Progenitor cell of endocrine pancreas (in vitro differentiated cells): ENCODE measurements around the gene SCN3B. TPM values are rescaled to one million over a fixed set of nuclear protein-coding genes. Genes with fewer than 3 reads are reported as not detected.

ENCODE experiments used
- DNase-seq: peaks from one replicate; pipeline ENCODE4 v3.0.0; 2021; ENCODE audit warnings: low spot score; ENCODE audit not compliant: unreplicated experiment
- H3K27ac Mint-ChIP-seq: 2 replicates; pipeline ENCODE4 v1.8.0; 2021; ENCODE audit warnings: mild to moderate bottlenecking, moderate library complexity, mixed read lengths
- H3K27me3 Mint-ChIP-seq: 2 replicates; pipeline ENCODE4 v1.8.0; 2021; ENCODE audit warnings: mixed read lengths
- H3K36me3 Mint-ChIP-seq: 2 replicates; pipeline ENCODE4 v1.8.0; 2022; ENCODE audit warnings: mixed read lengths; ENCODE audit not compliant: insufficient read depth
- H3K4me1 Mint-ChIP-seq: 2 replicates; pipeline ENCODE4 v1.8.0; 2021; ENCODE audit warnings: low read depth, mixed read lengths
- H3K4me3 Mint-ChIP-seq: 2 replicates; pipeline ENCODE4 v1.8.0; 2021; ENCODE audit warnings: low read depth, mild to moderate bottlenecking, moderate library complexity, mixed read lengths
- H3K9me3 Mint-ChIP-seq: 2 replicates; pipeline ENCODE4 v1.8.0; 2021; ENCODE audit warnings: low read depth, mixed read lengths
- CTCF ChIP-seq: fragments of 200-600 bp; sonication (generic); IDR thresholded peaks from one replicate; pipeline ENCODE4 v1.5.0; 2021; ENCODE audit warnings: antibody characterized with exemption, mild to moderate bottlenecking; ENCODE audit not compliant: unreplicated experiment
- total RNA-seq: library from RNA; stranded (reverse); gene quantifications from 2 replicates; pipeline ENCODE4 v1.2.1, GENCODE V29; 2021

Gene SCN3B
- total RNA-seq, 1 donor from 2014 or later, result 4.0 TPM

DNA sequence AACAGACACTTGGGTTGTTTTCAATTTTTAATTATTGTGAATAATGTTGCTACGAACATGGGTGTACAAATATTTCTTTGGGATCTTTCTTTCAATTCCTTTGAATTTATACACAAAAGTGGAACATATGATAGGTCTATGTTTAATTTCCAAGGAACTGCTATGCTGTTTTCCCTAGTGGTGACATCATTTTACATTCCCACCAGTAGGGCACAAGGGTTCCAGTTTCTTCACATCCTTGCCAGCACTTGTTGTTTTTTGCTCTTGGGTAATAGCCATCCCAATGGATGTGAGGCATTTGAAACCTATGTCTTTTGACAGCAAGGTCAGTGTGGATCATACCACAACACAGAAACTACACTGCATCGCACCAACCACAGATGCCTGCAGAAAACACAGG is 41.8 kb upstream of the SCN3B start:
- DNase-seq, result no peak
- no peak for TF ChIP-seq CTCF
- Mint-ChIP-seq H3K4me3 (no peak overlapping the region), H3K27me3 (peaks cover 3% of the 10 kb centered on the region), H3K4me1 (peaks cover 42% of the 10 kb centered on the region), H3K27ac (no peak overlapping the region), H3K9me3 (peaks cover 6% of the 10 kb centered on the region), H3K36me3 (no peaks in the 10 kb centered on the region)

DNA sequence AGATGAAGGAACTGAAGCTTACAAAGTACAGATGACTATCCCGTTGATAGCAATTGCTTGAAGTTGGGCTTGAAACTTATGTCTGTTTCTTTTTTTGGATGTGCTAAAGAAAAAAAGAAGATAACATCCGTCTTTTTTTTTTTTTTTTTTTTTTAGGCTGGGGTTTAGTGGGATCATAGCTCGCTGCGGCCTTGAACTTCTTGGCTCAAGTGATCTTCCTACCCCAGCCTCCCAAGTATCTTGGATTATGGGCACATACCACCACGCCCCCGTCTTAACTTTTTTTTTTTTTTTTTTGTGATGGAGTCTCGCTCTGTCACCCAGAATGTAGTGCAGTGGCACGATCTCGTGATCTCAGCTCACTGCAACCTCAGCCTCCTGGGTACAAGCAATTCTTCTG is 40.8 kb upstream of the SCN3B start:
- Mint-ChIP-seq H3K36me3 (no peaks in the 10 kb centered on the region), H3K9me3 (peaks cover 6% of the 10 kb centered on the region), H3K4me3 (no peak overlapping the region), H3K4me1 (peaks cover 42% of the 10 kb centered on the region), H3K27ac (no peak overlapping the region), H3K27me3 (peaks cover 10% of the 10 kb centered on the region)
- no peak for TF ChIP-seq CTCF
- no peak for DNase-seq

GRCh38 chr11:123694551-123694950 is 40.1 kb upstream of the SCN3B start:
- DNase-seq, result no peak
- Mint-ChIP-seq H3K27ac (no peak overlapping the region), H3K27me3 (peaks cover 14% of the 10 kb centered on the region), H3K4me1 (peaks cover 42% of the 10 kb centered on the region), H3K4me3 (no peak overlapping the region), H3K9me3 (no peaks in the 10 kb centered on the region), H3K36me3 (no peaks in the 10 kb centered on the region)
- no peak for TF ChIP-seq CTCF

- TF ChIP-seq CTCF, result no peak
- no peak for DNase-seq
- Mint-ChIP-seq H3K4me1 (peaks cover 30% of the 10 kb centered on the region), H3K9me3 (no peaks in the 10 kb centered on the region), H3K27me3 (peaks cover 14% of the 10 kb centered on the region), H3K27ac (no peak overlapping the region), H3K4me3 (peak overlapping the region; percentile 25), H3K36me3 (no peaks in the 10 kb centered on the region)
Observed at GRCh38 chr11:123692961-123693360, 38.5 kb upstream of the SCN3B start.

DNA sequence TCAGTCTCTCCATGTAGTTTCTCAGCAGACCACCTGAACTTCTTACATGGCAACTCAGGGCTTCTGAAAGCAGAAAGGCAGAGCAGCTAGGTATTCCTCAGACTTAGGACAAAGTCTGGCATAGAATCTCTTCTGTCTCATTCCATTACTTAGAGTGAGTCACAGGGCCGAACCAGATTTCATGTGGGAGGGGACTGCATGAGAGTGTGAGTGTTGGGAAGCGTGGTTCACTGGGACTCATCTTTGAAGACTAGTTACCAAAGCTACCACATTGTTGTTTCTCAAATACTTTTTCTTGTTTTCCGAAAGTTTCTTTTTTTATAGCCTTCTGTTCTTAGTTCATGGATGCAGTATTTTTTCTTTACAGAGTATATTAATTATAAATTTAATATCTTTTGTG is 36.1 kb upstream of the SCN3B start:
- H3K27ac Mint-ChIP-seq, result no peak overlapping the region
- DNase-seq, result no peak

More for the DNA sequence above, 36.1 kb upstream of the SCN3B start:
- Mint-ChIP-seq H3K9me3 (no peaks in the 10 kb centered on the region), H3K4me3 (no peak overlapping the region), H3K4me1 (peaks cover 21% of the 10 kb centered on the region), H3K27me3 (peaks cover 14% of the 10 kb centered on the region), H3K36me3 (no peaks in the 10 kb centered on the region)
- TF ChIP-seq CTCF, result no peak
